Endothelial cell of umbilical vein (primary cell): ENCODE measurements around the gene RGS9. TPM values are rescaled to one million over a fixed set of nuclear protein-coding genes. Genes with fewer than 3 reads are reported as not detected.
A peak's percentile ranks its signal among the peaks of the same experiment; 100 is the strongest.

Experiments used
- BruUV-seq: library from RNA; stranded (reverse); fragments of 400-500 nt; replicated peaks from 2 replicates; lab custom pipeline; 2021; lab: Mats Ljungman, UMichigan
- CTCF ChIA-PET: fragments of 300-600, 350-600 bp; sonication (Branson Sonifier 250); formaldehyde crosslinking; loops from one replicate; lab custom pipeline; 2021; ENCODE audit warnings: antibody characterized with exemption, inconsistent platforms; lab: Charles Lee
- POLR2A ChIA-PET: fragments of 300-600, 350-600 bp; sonication (Branson Sonifier 250); formaldehyde crosslinking; loops from one replicate; lab custom pipeline; 2021; ENCODE audit warnings: antibody characterized with exemption, inconsistent platforms; lab: Charles Lee
- DNase-seq: peaks from one replicate; pipeline ENCODE4 v3.0.0-alpha.2; 2011; ENCODE audit warnings: low read depth, low spot score
- FAIRE-seq: peaks from 2 replicates; lab custom pipeline; 2011; peaks lifted over from hg19 to GRCh38; lab: Jason Lieb, UNC
- H2AFZ ChIP-seq: 2 replicates; pipeline ENCODE4 v1.6.0; 2012; ENCODE audit warnings: low read depth, low read length, control low read depth, inconsistent platforms
- H3K27ac ChIP-seq: 2 replicates; pipeline ENCODE4 v1.5.1; 2011; ENCODE audit warnings: low read depth, mild to moderate bottlenecking, control low read depth, low read length, moderate library complexity; ENCODE audit not compliant: insufficient read depth
- H3K27me3 ChIP-seq, 2 experiments: 2 replicates each; pipeline versions ENCODE4 v1.6.0 to v1.6.1; 2011; ENCODE audit warnings: low read length in 2 of 2, mixed read lengths in 1 of 2; ENCODE audit not compliant: control insufficient read depth in 2 of 2, insufficient read depth in 2 of 2
- H3K36me3 ChIP-seq, 2 experiments: 2 replicates in 1 of 2; 3 replicates in 1 of 2; pipeline ENCODE4 v1.5.1; 2011; ENCODE audit warnings: low read length in 2 of 2, mild to moderate bottlenecking in 1 of 2, moderate library complexity in 1 of 2; ENCODE audit not compliant: control insufficient read depth in 2 of 2, insufficient read depth in 2 of 2; ENCODE audit errors: extremely low read depth in 1 of 2
- H3K4me1 ChIP-seq: 3 replicates; pipeline ENCODE4 v1.5.1; 2011; ENCODE audit warnings: mild to moderate bottlenecking, low read length; ENCODE audit not compliant: control insufficient read depth, insufficient read depth; ENCODE audit errors: extremely low read depth
- H3K4me2 ChIP-seq: 2 replicates; pipeline ENCODE4 v1.6.1; 2011; ENCODE audit warnings: low read length, control low read depth, mixed read lengths; ENCODE audit not compliant: insufficient read depth
- H3K4me3 ChIP-seq, 3 experiments: fragments of 200-600 bp in 1 of 3; sonication (generic), shearing (Covaris generic) in 1 of 3; replicated peaks in 1 of 3; 2 replicates each; pipeline ENCODE4 v1.5.1; 2011 to 2016; ENCODE audit warnings: control low read depth in 3 of 3, low read length in 3 of 3, mild to moderate bottlenecking in 2 of 3, inconsistent platforms in 1 of 3, low read depth in 1 of 3, moderate library complexity in 1 of 3; ENCODE audit not compliant: insufficient read depth in 1 of 3
- H3K79me2 ChIP-seq: 2 replicates; pipeline ENCODE4 v1.6.0; 2012; ENCODE audit warnings: low read length, inconsistent platforms; ENCODE audit not compliant: control insufficient read depth, insufficient read depth
- H3K9ac ChIP-seq: replicated peaks from 2 replicates; pipeline ENCODE3; 2011; ENCODE audit warnings: low read length, control low read depth; ENCODE audit not compliant: insufficient read depth; ENCODE audit errors: extremely low read depth
- H3K9me1 ChIP-seq: replicated peaks from 3 replicates; pipeline ENCODE4 v1.6.0; 2011; ENCODE audit warnings: mild to moderate bottlenecking, low read length; ENCODE audit not compliant: control insufficient read depth, insufficient read depth; ENCODE audit errors: extremely low read depth
- H3K9me3 ChIP-seq: replicated peaks from 2 replicates; pipeline ENCODE4 v1.5.1; 2012; ENCODE audit warnings: low read length, inconsistent platforms; ENCODE audit not compliant: control insufficient read depth, insufficient read depth
- H4K20me1 ChIP-seq: replicated peaks from 2 replicates; pipeline ENCODE3; 2011; ENCODE audit warnings: mild to moderate bottlenecking, low read length; ENCODE audit not compliant: control insufficient read depth, insufficient read depth; ENCODE audit errors: extremely low read depth
- CTCF ChIP-seq, 2 donors: IDR thresholded peaks; 1 replicate in 1 of 2; 2 replicates in 1 of 2; pipeline ENCODE4 v1.5.1; 2011; ENCODE audit warnings: low read length in 2 of 2, mild to moderate bottlenecking in 2 of 2, moderate library complexity in 2 of 2, control low read depth in 1 of 2, inconsistent platforms in 1 of 2, low read depth in 1 of 2; ENCODE audit not compliant: insufficient read depth in 1 of 2; ENCODE audit errors: extremely low read depth in 1 of 2
- EZH2 ChIP-seq: IDR thresholded peaks from 2 replicates; pipeline ENCODE4 v1.6.1; 2012; ENCODE audit warnings: borderline replicate concordance, low read depth, mild to moderate bottlenecking, moderate library complexity, low read length, inconsistent platforms; ENCODE audit not compliant: severe bottlenecking
- FOS ChIP-seq: IDR thresholded peaks from 2 replicates; pipeline ENCODE4 v1.6.1; 2011; ENCODE audit warnings: mild to moderate bottlenecking, low read length, moderate library complexity, borderline replicate concordance; ENCODE audit not compliant: insufficient read depth
- GATA2 ChIP-seq: IDR thresholded peaks from 2 replicates; pipeline ENCODE4 v1.7.0; 2011; ENCODE audit warnings: low read depth, mild to moderate bottlenecking, moderate library complexity, mixed read lengths, low read length; ENCODE audit not compliant: insufficient read length, insufficient read depth
- JUN ChIP-seq: IDR thresholded peaks from 2 replicates; pipeline ENCODE4 v1.6.1; 2011; ENCODE audit warnings: borderline replicate concordance, low read depth; ENCODE audit not compliant: insufficient read length, insufficient read depth
- MYC ChIP-seq: IDR thresholded peaks from one replicate; pipeline ENCODE4 v1.6.1; 2011; ENCODE audit warnings: mild to moderate bottlenecking, low read depth, low read length
- POLR2A ChIP-seq: IDR thresholded peaks from 2 replicates; pipeline ENCODE4 v1.6.1; 2012; ENCODE audit warnings: low read depth, mild to moderate bottlenecking, control low read depth, low read length
- POLR2AphosphoS5 ChIP-seq: IDR thresholded peaks from 2 replicates; pipeline ENCODE4 v1.6.1; 2012; ENCODE audit warnings: low read depth, mild to moderate bottlenecking, control low read depth, low read length, moderate library complexity; ENCODE audit not compliant: insufficient read depth
- dilution Hi-C: fragments of 300-500 bp; cut with MboI; formaldehyde crosslinking; loops from one replicate; pipeline ENCODE4 v1.15.0; 2019; ENCODE audit warnings: low sequenced_read_pairs; ENCODE audit not compliant: extremely low pct_ligation_motif_present
- intact Hi-C: fragments of 100-400 bp; cut with micrococcal nuclease; formaldehyde crosslinking; loops from one replicate; pipeline ENCODE4 v1.10.0; 2022
- polyA plus RNA-seq, 4 experiments: library from polyadenylated mRNA; depleted of rRNA in 3 of 4; stranded (reverse) in 3 of 4; unstranded in 1 of 4; fragments of >200 nt; gene quantifications; 2 replicates each; pipeline versions ENCODE4 v1.2.1 to v1.2.3, GENCODE V29; 2011 to 2012; ENCODE audit warnings: missing spikeins in 1 of 4
- total RNA-seq: library from RNA; stranded (reverse); gene quantifications from 2 replicates; pipeline ENCODE4 v1.2.3, GENCODE V29; 2021
- TF ChIP-seq, protein P1 (sequence below): IDR thresholded peaks from 2 replicates; pipeline ENCODE4 v1.6.1; 2011; ENCODE audit not compliant: insufficient read depth, insufficient read length

Gene RGS9
- total and polyA plus RNA-seq, 2 donors (not counting 3 experiments of a cell fraction or from before 2014, with no cell fraction given) = 0.61 to 1.4 TPM

DNA sequence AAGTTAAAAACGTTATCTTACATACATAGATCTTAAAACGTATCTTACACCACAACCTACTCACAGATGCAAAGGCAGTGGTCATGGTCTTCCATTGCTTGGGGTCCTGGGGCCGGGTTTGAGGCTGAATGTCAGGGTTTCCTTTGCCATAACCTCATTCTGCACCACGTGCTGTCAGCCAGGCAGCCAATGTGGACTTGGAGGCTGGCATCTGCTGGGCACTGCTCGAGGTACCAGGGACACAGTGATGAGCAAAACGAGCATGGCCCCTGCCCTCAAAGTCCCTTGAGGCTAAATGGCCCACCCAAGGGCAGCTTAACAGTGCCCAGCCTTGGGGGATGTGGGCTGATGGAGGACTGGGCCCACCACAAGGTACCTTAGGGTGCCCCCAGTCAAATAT lies 35.8 kb upstream of the RGS9 start:
- no TSS peak for BruUV-seq
- Histone ChIP-seq H3K4me2 (no peak overlapping the region), H3K27me3 (peaks cover 0 to 5% of the 10 kb centered on the region in 2 experiments), H2AFZ (peak overlapping the region; percentile 95), H3K9me3 (no peaks in the 10 kb centered on the region), H3K9me1 (no peaks in the 10 kb centered on the region), H3K79me2 (no peaks in the 10 kb centered on the region), H4K20me1 (no peaks in the 10 kb centered on the region), H3K9ac (no peak overlapping the region), H3K4me1 (peaks cover 8% of the 10 kb centered on the region), H3K36me3 (no peaks in the 10 kb centered on the region), H3K27ac (no peak overlapping the region), H3K4me3 (no peak overlapping the region)
- no peak for TF ChIP-seq POLR2A
- no peak for TF ChIP-seq JUN
- TF ChIP-seq CTCF (IDR thresholded peaks at IDR 0.05; ENCODE audit: extremely low read depth in 1 of 2, insufficient read depth in 1 of 2, low read depth in 1 of 2, low read length in 2 of 2) = no peak
- TF ChIP-seq, protein P1, sequence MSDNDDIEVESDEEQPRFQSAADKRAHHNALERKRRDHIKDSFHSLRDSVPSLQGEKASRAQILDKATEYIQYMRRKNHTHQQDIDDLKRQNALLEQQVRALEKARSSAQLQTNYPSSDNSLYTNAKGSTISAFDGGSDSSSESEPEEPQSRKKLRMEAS = no peak
- TF ChIP-seq FOS = no peak
- no peak for TF ChIP-seq POLR2AphosphoS5
- TF ChIP-seq GATA2 = no peak
- no peak for TF ChIP-seq EZH2
- no peak for TF ChIP-seq MYC
- intact Hi-C loops (loop anchor here (2.0 to 5.0 kb wide), 4 partner anchors 35 to 127 kb away; partner anchors contain the start of gene RGS9), dilution Hi-C loops (no loop called here)
- FAIRE-seq (no peak), DNase-seq (no peak)
- CTCF ChIA-PET = interaction anchor here (0.9 to 3.7 kb wide), 18 partner anchors 8 to 132 kb away, joined by 3 to 43 read pairs (median 5); partner anchors contain the start of genes GNA13 and RGS9
- POLR2A ChIA-PET = interaction anchor here (1.5 kb wide), 1 partner anchor 126 kb away, joined by 4 read pairs; no protein-coding TSS in a partner anchor
